GM19035 (cell line): Measurements from ENCODE around the gene TTI1.
"Not testable (repeated sequence)": the region's sequence is repeated elsewhere in the genome, so short reads cannot be mapped to it uniquely, and the experiment has no call there.

Experiments
- ATAC-seq: cut with Tn5 transposase; IDR thresholded peaks from one replicate; pipeline ENCODE4 v1.9.1; 2021; ENCODE audit not compliant: unreplicated experiment

The TTI1 gene

GRCh38 chr20:38012332-38012731 lies 20.9 kb downstream of the TTI1 start:
- no peak for ATAC-seq

GRCh38 chr20:38011696-38012095 lies 21.6 kb downstream of the TTI1 start:
- ATAC-seq: no peak

- not testable (repeated sequence) for ATAC-seq
Measured at GRCh38 chr20:38009416-38009815, 23.8 kb downstream of the TTI1 start.

GRCh38 chr20:38008233-38008944 lies 24.9 kb downstream of the TTI1 start:
- no peak for ATAC-seq

- ATAC-seq: no peak
Measured at GRCh38 chr20:38007526-38007925, 25.7 kb downstream of the TTI1 start.

GRCh38 chr20:38005903-38006302 lies 27.4 kb downstream of the TTI1 start:
- no peak for ATAC-seq

- no peak for ATAC-seq
Measured at GRCh38 chr20:38004416-38004815, 28.8 kb downstream of the TTI1 start.

- ATAC-seq: no peak
Measured at GRCh38 chr20:38002422-38002821, 30.8 kb downstream of the TTI1 start.

GRCh38 chr20:38001981-38002380 lies 31.3 kb downstream of the TTI1 start:
- ATAC-seq: no peak

GRCh38 chr20:38001173-38001875 lies 31.9 kb downstream of the TTI1 start:
- no peak for ATAC-seq

GRCh38 chr20:38000293-38000692 lies 33.0 kb downstream of the TTI1 start:
- ATAC-seq: no peak

- ATAC-seq: no peak
Measured at GRCh38 chr20:37999526-38000263, 33.6 kb downstream of the TTI1 start.

GRCh38 chr20:37997516-37997915 lies 35.7 kb downstream of the TTI1 start:
- no peak for ATAC-seq

GRCh38 chr20:37995856-37996605 lies 37.2 kb downstream of the TTI1 start:
- no peak for ATAC-seq

GRCh38 chr20:37994512-37994911 lies 38.7 kb downstream of the TTI1 start:
- no peak for ATAC-seq

- no peak for ATAC-seq
Measured at GRCh38 chr20:37992802-37993409, 40.4 kb downstream of the TTI1 start.

- ATAC-seq: no peak
Measured at GRCh38 chr20:37991908-37992307, 41.3 kb downstream of the TTI1 start.

GRCh38 chr20:37991157-37991866 lies 41.9 kb downstream of the TTI1 start:
- no peak for ATAC-seq

GRCh38 chr20:37990571-37991151 lies 42.6 kb downstream of the TTI1 start:
- ATAC-seq: peak; percentile 92
